BLaER1 (cell line): Measurements from ENCODE around the gene CFAP107.

Experiments used
- H3K27ac ChIP-seq: shearing (Covaris generic); formaldehyde crosslinking; 2 replicates; pipeline ENCODE4 v1.8.1; 2022
- H3K27me3 ChIP-seq: shearing (Covaris generic); formaldehyde crosslinking; 2 replicates; pipeline ENCODE4 v1.8.1; 2022
- H3K36me3 ChIP-seq: shearing (Covaris generic); formaldehyde crosslinking; 2 replicates; pipeline ENCODE4 v1.8.1; 2022
- H3K4me1 ChIP-seq: shearing (Covaris generic); formaldehyde crosslinking; 2 replicates; pipeline ENCODE4 v1.8.1; 2022
- H3K4me2 ChIP-seq: shearing (Covaris generic); formaldehyde crosslinking; 2 replicates; pipeline ENCODE4 v1.8.1; 2022
- H3K4me3 ChIP-seq: shearing (Covaris generic); formaldehyde crosslinking; 2 replicates; pipeline ENCODE4 v1.8.1; 2022
- H3K9ac ChIP-seq: shearing (Covaris generic); formaldehyde crosslinking; 2 replicates; pipeline ENCODE4 v1.8.1; 2022
- H3K9me3 ChIP-seq: shearing (Covaris generic); formaldehyde crosslinking; 2 replicates; pipeline ENCODE4 v1.8.1; 2022
- H4K20me1 ChIP-seq: shearing (Covaris generic); formaldehyde crosslinking; 2 replicates; pipeline ENCODE4 v1.8.1; 2022
- Cebpa-rat ChIP-seq: shearing (Covaris generic); IDR thresholded peaks from 2 replicates; pipeline ENCODE4 v1.8.1; 2022

CFAP107 gene

GRCh38 chr1:12810691-12811408 lies 64.8 kb downstream of the CFAP107 start:
- Histone ChIP-seq H3K4me1 (no peaks in the 10 kb centered on the region), H3K4me2 (no peak overlapping the region), H3K9ac (no peak overlapping the region), H3K4me3 (no peak overlapping the region), H3K36me3 (no peaks in the 10 kb centered on the region), H3K27ac (no peak overlapping the region), H3K27me3 (no peaks in the 10 kb centered on the region), H4K20me1 (no peaks in the 10 kb centered on the region), H3K9me3 (no peaks in the 10 kb centered on the region)
- TF ChIP-seq Cebpa-rat, result no peak

GRCh38 chr1:12811409-12811784 lies 65.4 kb downstream of the CFAP107 start:
- Histone ChIP-seq H3K4me2 (no peak overlapping the region), H3K27ac (no peak overlapping the region), H3K9me3 (no peaks in the 10 kb centered on the region), H3K27me3 (no peaks in the 10 kb centered on the region), H3K9ac (no peak overlapping the region), H3K4me1 (no peaks in the 10 kb centered on the region), H3K4me3 (no peak overlapping the region), H3K36me3 (no peaks in the 10 kb centered on the region), H4K20me1 (no peaks in the 10 kb centered on the region)
- no peak for TF ChIP-seq Cebpa-rat
